Measurements from ENCODE around the gene BAHD1. TPM values are rescaled to one million over a fixed set of nuclear protein-coding genes. Genes with fewer than 3 reads are reported as not detected.
"Not testable (repeated sequence)": the region's sequence is repeated elsewhere in the genome, so short reads cannot be mapped to it uniquely, and the experiment has no call there.

BAHD1 gene
- total RNA-seq, 1 donor from 2014 or later, result 15.7 TPM

- no peak for TF ChIP-seq CTCF (IDR thresholded peaks at IDR 0.05; ENCODE audit: insufficient read depth, low read length, poor library complexity, severe bottlenecking)
- no peak overlapping the region for H3K4me3 ChIP-seq (ENCODE audit: low read depth, low read length)
- no peak for DNase-seq (ENCODE audit: low read depth)
These were observed 10.9 kb downstream of the BAHD1 start for GRCh38 chr15:40451527-40452158.

GRCh38 chr15:40452296-40453090 is 11.7 kb downstream of the BAHD1 start:
- Histone ChIP-seq H3K36me3 (ENCODE audit: control insufficient read depth, insufficient read depth, low read length) (no peaks in the 10 kb centered on the region), H3K27me3 (ENCODE audit: control insufficient read depth, insufficient read depth, low read length) (no peaks in the 10 kb centered on the region), H3K4me3 (ENCODE audit: low read depth, low read length) (no peak overlapping the region)
- TF ChIP-seq CTCF (IDR thresholded peaks at IDR 0.05; ENCODE audit: insufficient read depth, low read length, poor library complexity, severe bottlenecking), result no peak
- no peak for DNase-seq (ENCODE audit: low read depth)

More at GRCh38 chr15:40451527-40452158, 10.9 kb downstream of the BAHD1 start:
- Histone ChIP-seq H3K27me3 (ENCODE audit: control insufficient read depth, insufficient read depth, low read length) (no peaks in the 10 kb centered on the region), H3K36me3 (ENCODE audit: control insufficient read depth, insufficient read depth, low read length) (no peaks in the 10 kb centered on the region)

GRCh38 chr15:40453941-40454340 is 13.2 kb downstream of the BAHD1 start:
- H3K27me3 ChIP-seq (ENCODE audit: control insufficient read depth, insufficient read depth, low read length); H3K36me3 ChIP-seq (ENCODE audit: control insufficient read depth, insufficient read depth, low read length); H3K4me3 ChIP-seq (ENCODE audit: low read depth, low read length); DNase-seq (ENCODE audit: low read depth): not testable (repeated sequence)

GRCh38 chr15:40454904-40455391 is 14.2 kb downstream of the BAHD1 start:
- no peaks in the 10 kb centered on the region for H3K27me3 ChIP-seq (ENCODE audit: control insufficient read depth, insufficient read depth, low read length)
- no peak for DNase-seq (ENCODE audit: low read depth)
- no peak for TF ChIP-seq CTCF (IDR thresholded peaks at IDR 0.05; ENCODE audit: insufficient read depth, low read length, poor library complexity, severe bottlenecking)
- H3K4me3 ChIP-seq (ENCODE audit: low read depth, low read length), result no peak overlapping the region
- no peaks in the 10 kb centered on the region for H3K36me3 ChIP-seq (ENCODE audit: control insufficient read depth, insufficient read depth, low read length)

GRCh38 chr15:40456299-40456712 is 15.6 kb downstream of the BAHD1 start:
- Histone ChIP-seq H3K36me3 (ENCODE audit: control insufficient read depth, insufficient read depth, low read length) (no peaks in the 10 kb centered on the region), H3K27me3 (ENCODE audit: control insufficient read depth, insufficient read depth, low read length) (no peaks in the 10 kb centered on the region), H3K4me3 (ENCODE audit: low read depth, low read length) (no peak overlapping the region)
- no peak for DNase-seq (ENCODE audit: low read depth)
- no peak for TF ChIP-seq CTCF (IDR thresholded peaks at IDR 0.05; ENCODE audit: insufficient read depth, low read length, poor library complexity, severe bottlenecking)

- no peak for DNase-seq (ENCODE audit: low read depth)
- H3K4me3 ChIP-seq (ENCODE audit: low read depth, low read length), result no peak overlapping the region
- TF ChIP-seq CTCF (IDR thresholded peaks at IDR 0.05; ENCODE audit: insufficient read depth, low read length, poor library complexity, severe bottlenecking), result no peak
These were observed 16.0 kb downstream of the BAHD1 start for GRCh38 chr15:40456738-40457137.

More at GRCh38 chr15:40456738-40457137, 16.0 kb downstream of the BAHD1 start:
- Histone ChIP-seq H3K27me3 (ENCODE audit: control insufficient read depth, insufficient read depth, low read length) (no peaks in the 10 kb centered on the region), H3K36me3 (ENCODE audit: control insufficient read depth, insufficient read depth, low read length) (no peaks in the 10 kb centered on the region)

Data from kidney epithelial cell (primary cell).